H1 (cell line): ENCODE data around the gene CADPS. TPM values are rescaled to one million over a fixed set of nuclear protein-coding genes. Genes with fewer than 3 reads are reported as not detected.

ENCODE experiments used
- CTCF ChIA-PET: fragments of 300-600 bp; sonication (Branson Sonifier 250); formaldehyde crosslinking; loops from one replicate; lab custom pipeline; 2021; ENCODE audit not compliant: partially characterized antibody; lab: Charles Lee
- POLR2A ChIA-PET: fragments of 300-600 bp; sonication (Branson Sonifier 250); formaldehyde crosslinking; loops from one replicate; lab custom pipeline; 2021; ENCODE audit warnings: inconsistent platforms; ENCODE audit not compliant: partially characterized antibody; lab: Charles Lee
- DNase-seq, 2 experiments: peaks; one replicate each; pipeline versions ENCODE4 v3.0.0 to v3.0.0-alpha.2; 2010 to 2022; ENCODE audit warnings: low spot score in 2 of 2, low read depth in 1 of 2, mixed read lengths in 1 of 2
- FAIRE-seq: peaks from 2 replicates; lab custom pipeline; 2011; peaks lifted over from hg19 to GRCh38; lab: Jason Lieb, UNC
- H2AFZ ChIP-seq: 2 replicates; pipeline ENCODE4 v1.8.1; 2012; ENCODE audit warnings: low read length, inconsistent platforms
- H2AK5ac ChIP-seq: 2 replicates; pipeline ENCODE4 v1.6.1; 2013; ENCODE audit warnings: low read depth, low read length
- H2BK120ac ChIP-seq: replicated peaks from 2 replicates; pipeline ENCODE3; 2013; ENCODE audit warnings: low read depth, low read length, inconsistent platforms
- H2BK12ac ChIP-seq: 2 replicates; pipeline ENCODE4 v1.6.1; 2013; ENCODE audit warnings: low read depth, low read length
- H2BK15ac ChIP-seq: 2 replicates; pipeline ENCODE4 v1.6.1; 2013; ENCODE audit warnings: low read length
- H2BK20ac ChIP-seq: 2 replicates; pipeline ENCODE4 v1.6.1; 2013; ENCODE audit warnings: low read length
- H2BK5ac ChIP-seq: 2 replicates; pipeline ENCODE4 v1.6.1; 2013; ENCODE audit warnings: low read depth, low read length
- H3K14ac ChIP-seq: 2 replicates; pipeline ENCODE4 v1.6.1; 2013; ENCODE audit warnings: inconsistent platforms; ENCODE audit not compliant: insufficient read length
- H3K18ac ChIP-seq: 2 replicates; pipeline ENCODE4 v1.6.1; 2013; ENCODE audit warnings: low read length; ENCODE audit errors: extremely low read depth
- H3K23ac ChIP-seq: 2 replicates; pipeline ENCODE4 v1.6.1; 2013; ENCODE audit warnings: inconsistent platforms; ENCODE audit not compliant: insufficient read length
- H3K23me2 ChIP-seq: 2 replicates; pipeline ENCODE4 v1.6.1; 2013; ENCODE audit warnings: low read depth, low read length
- H3K27ac ChIP-seq: 2 replicates; pipeline ENCODE4 v1.6.1; 2011; ENCODE audit warnings: low read depth, low read length, inconsistent platforms
- H3K27me3 ChIP-seq, 4 experiments: replicated peaks in 1 of 4; 1 replicate in 1 of 4; 2 replicates in 3 of 4; pipeline versions ENCODE4 v1.6.1 to v1.8.1; 2011 to 2013; ENCODE audit warnings: low read length in 3 of 4, mild to moderate bottlenecking in 3 of 4, inconsistent platforms in 2 of 4, mixed read lengths in 2 of 4, moderate library complexity in 1 of 4; ENCODE audit not compliant: control insufficient read depth in 3 of 4, insufficient read depth in 3 of 4; ENCODE audit errors: extremely low read depth in 1 of 4
- H3K36me3 ChIP-seq, 4 experiments: 2 replicates each; pipeline versions ENCODE4 v1.6.1 to v1.8.1; 2011 to 2013; ENCODE audit warnings: mild to moderate bottlenecking in 4 of 4, low read length in 3 of 4, moderate library complexity in 2 of 4, control low read depth in 1 of 4, inconsistent platforms in 1 of 4; ENCODE audit not compliant: insufficient read depth in 4 of 4, control insufficient read depth in 2 of 4
- H3K4ac ChIP-seq: replicated peaks from 2 replicates; pipeline ENCODE3; 2013; ENCODE audit warnings: low read length, low read depth, mixed read lengths, inconsistent platforms; ENCODE audit not compliant: insufficient read length
- H3K4me1 ChIP-seq, 4 experiments: replicated peaks in 1 of 4; 1 replicate in 1 of 4; 2 replicates in 3 of 4; pipeline versions ENCODE4 v1.6.1 to v1.8.1; 2011 to 2013; ENCODE audit warnings: low read length in 3 of 4, inconsistent platforms in 2 of 4, mixed read lengths in 1 of 4; ENCODE audit not compliant: insufficient read depth in 4 of 4, control insufficient read depth in 3 of 4
- H3K4me2 ChIP-seq, 2 experiments: 2 replicates each; pipeline versions ENCODE4 v1.6.1 to v1.8.1; 2011 to 2013; ENCODE audit warnings: low read depth in 2 of 2, low read length in 2 of 2, control low read depth in 1 of 2, inconsistent platforms in 1 of 2, mild to moderate bottlenecking in 1 of 2; ENCODE audit not compliant: insufficient read depth in 1 of 2
- H3K4me3 ChIP-seq, 4 experiments: fragments of 200-600, 300-600 bp in 1 of 4; sonication (generic), shearing (Covaris generic), sonication (Bioruptor Twin) in 1 of 4; 2 replicates each; pipeline versions ENCODE4 v1.5.1 to v1.8.1; 2011 to 2016; ENCODE audit warnings: low read length in 4 of 4, low read depth in 3 of 4, control low read depth in 2 of 4, inconsistent platforms in 2 of 4, mild to moderate bottlenecking in 2 of 4, mixed read lengths in 1 of 4, moderate library complexity in 1 of 4; ENCODE audit not compliant: insufficient read depth in 2 of 4; ENCODE audit errors: extremely low read depth in 1 of 4
- H3K56ac ChIP-seq: replicated peaks from 2 replicates; pipeline ENCODE3; 2013; ENCODE audit warnings: low read depth, mild to moderate bottlenecking, mixed read lengths, low read length, inconsistent platforms; ENCODE audit not compliant: insufficient read length
- H3K79me1 ChIP-seq: 2 replicates; pipeline ENCODE4 v1.6.1; 2013; ENCODE audit warnings: low read depth, low read length, control low read depth
- H3K79me2 ChIP-seq, 2 experiments: 2 replicates each; pipeline versions ENCODE4 v1.6.1 to v1.8.1; 2012 to 2013; ENCODE audit warnings: low read length in 2 of 2, mild to moderate bottlenecking in 2 of 2, inconsistent platforms in 1 of 2; ENCODE audit not compliant: insufficient read depth in 2 of 2, control insufficient read depth in 1 of 2
- H3K9ac ChIP-seq, 4 experiments: replicated peaks in 1 of 4; 1 replicate in 1 of 4; 2 replicates in 3 of 4; pipeline versions ENCODE4 v1.6.1 to v1.8.1; 2011 to 2013; ENCODE audit warnings: low read depth in 3 of 4, low read length in 3 of 4, control low read depth in 2 of 4, mild to moderate bottlenecking in 2 of 4, moderate library complexity in 2 of 4, inconsistent platforms in 1 of 4; ENCODE audit errors: extremely low read depth in 1 of 4
- H3K9me3 ChIP-seq, 2 experiments: 2 replicates each; pipeline versions ENCODE4 v1.6.1 to v1.8.1; 2012 to 2013; ENCODE audit warnings: mild to moderate bottlenecking in 2 of 2, moderate library complexity in 2 of 2, control low read depth in 1 of 2, inconsistent platforms in 1 of 2, low read depth in 1 of 2, low read length in 1 of 2, mixed read lengths in 1 of 2; ENCODE audit not compliant: insufficient read depth in 2 of 2
- H4K20me1 ChIP-seq, 2 experiments: replicated peaks in 1 of 2; 2 replicates each; pipeline versions ENCODE3 to v1.8.1; 2011 to 2013; ENCODE audit warnings: inconsistent platforms in 2 of 2, low read length in 2 of 2, mild to moderate bottlenecking in 1 of 2; ENCODE audit not compliant: insufficient read depth in 2 of 2, control insufficient read depth in 1 of 2
- H4K5ac ChIP-seq: 2 replicates; pipeline ENCODE4 v1.6.1; 2013; ENCODE audit warnings: low read length, low read depth, mixed read lengths, inconsistent platforms; ENCODE audit not compliant: insufficient read length
- H4K8ac ChIP-seq: 2 replicates; pipeline ENCODE4 v1.8.0; 2013; ENCODE audit warnings: mild to moderate bottlenecking, moderate library complexity, low read length, inconsistent platforms; ENCODE audit not compliant: insufficient read depth; ENCODE audit errors: extremely low read depth
- H4K91ac ChIP-seq: replicated peaks from 2 replicates; pipeline ENCODE3; 2013; ENCODE audit warnings: low read length, mixed read lengths, inconsistent platforms; ENCODE audit not compliant: insufficient read length
- FOSL1 ChIP-seq: IDR thresholded peaks from 2 replicates; pipeline ENCODE4 v1.6.1; 2011; ENCODE audit warnings: mild to moderate bottlenecking, low read depth, low read length, moderate library complexity; ENCODE audit not compliant: insufficient read depth
- GABPA ChIP-seq: IDR thresholded peaks from 2 replicates; pipeline ENCODE4 v1.6.1; 2011; ENCODE audit warnings: mild to moderate bottlenecking, low read length, moderate library complexity, borderline replicate concordance; ENCODE audit not compliant: insufficient read depth
- PHF8 ChIP-seq: fragments of 200-600 bp; sonication (generic); conservative IDR thresholded peaks from 2 replicates; pipeline ENCODE4 v1.7.1; 2012; ENCODE audit warnings: low read depth, mild to moderate bottlenecking, inconsistent platforms, low read length, moderate library complexity
- POU5F1 ChIP-seq: IDR thresholded peaks from 2 replicates; pipeline ENCODE4 v1.6.1; 2011; ENCODE audit warnings: low read depth, mild to moderate bottlenecking, low read length, moderate library complexity
- RAD21 ChIP-seq, 2 experiments: IDR thresholded peaks in 1 of 2; conservative IDR thresholded peaks in 1 of 2; 2 replicates each; pipeline ENCODE4 v1.6.1; 2011; ENCODE audit warnings: low read depth in 2 of 2, low read length in 2 of 2, improper control_type of control experiment in 1 of 2, inconsistent platforms in 1 of 2, mild to moderate bottlenecking in 1 of 2, moderate library complexity in 1 of 2
- SIRT6 ChIP-seq: IDR thresholded peaks from one replicate; pipeline ENCODE4 v1.7.1; 2012; ENCODE audit warnings: low read length, inconsistent platforms
- SP1 ChIP-seq: IDR thresholded peaks from 2 replicates; pipeline ENCODE4 v1.6.1; 2011; ENCODE audit warnings: low read depth, low read length
- TBP ChIP-seq: IDR thresholded peaks from 2 replicates; pipeline ENCODE4 v1.6.1; 2011; ENCODE audit warnings: low read depth, low read length, improper control_type of control experiment
- WGBS, 2 experiments: shearing (Covaris generic) in 1 of 2; methylation state at CpG; one replicate each; pipeline versions ENCODE4 v1.1.6 to v1.1.7; 2013 to 2015; ENCODE audit warnings: low lambda C conversion rate in 2 of 2, mixed read lengths in 2 of 2, inconsistent platforms in 1 of 2, low coverage in 1 of 2, missing lambda C conversion rate in 1 of 2; ENCODE audit not compliant: insufficient replicate concordance in 2 of 2, insufficient coverage in 1 of 2, insufficient read length in 1 of 2; ENCODE audit errors: extremely low coverage in 1 of 2, missing lambda C conversion rate in 1 of 2; 5-methylcytosine and 5-hydroxymethylcytosine counted together
- polyA plus RNA-seq, 7 experiments: library from polyadenylated mRNA; depleted of rRNA in 3 of 7; stranded (reverse) in 5 of 7; unstranded in 2 of 7; fragments of >200 nt in 5 of 7; fragments of 200-250 nt in 2 of 7; gene quantifications; 1 replicate in 5 of 7; 2 replicates in 1 of 7; 4 replicates in 1 of 7; pipeline versions ENCODE4 v1.2.1 to v1.2.3, GENCODE V29; 2011 to 2013; ENCODE audit warnings: missing spikeins in 2 of 7, mixed read lengths in 2 of 7
- total RNA-seq: library from RNA; stranded (reverse); fragmentation: NEBNext Ultra II Directional; extraction: Animal tissue kit (Norgen Biotek cat#: 25700); gene quantifications from 2 replicates; pipeline ENCODE4 v1.2.1, GENCODE V29; 2021
- TF ChIP-seq, protein P1 (sequence below), 3 experiments: IDR thresholded peaks; 1 replicate in 2 of 3; 2 replicates in 1 of 3; pipeline versions ENCODE4 v1.5.1 to v1.6.1; 2011; ENCODE audit warnings: low read length in 3 of 3, mild to moderate bottlenecking in 3 of 3, inconsistent platforms in 2 of 3, low read depth in 1 of 3, moderate library complexity in 1 of 3; ENCODE audit not compliant: insufficient read depth in 1 of 3; ENCODE audit errors: control extremely low read depth in 1 of 3

CADPS gene
- total and polyA plus RNA-seq, 2 of the 8 experiments (the other 6 are each of a cell fraction or from before 2014, with no cell fraction given), result 7.1 to 10.2 TPM

DNA sequence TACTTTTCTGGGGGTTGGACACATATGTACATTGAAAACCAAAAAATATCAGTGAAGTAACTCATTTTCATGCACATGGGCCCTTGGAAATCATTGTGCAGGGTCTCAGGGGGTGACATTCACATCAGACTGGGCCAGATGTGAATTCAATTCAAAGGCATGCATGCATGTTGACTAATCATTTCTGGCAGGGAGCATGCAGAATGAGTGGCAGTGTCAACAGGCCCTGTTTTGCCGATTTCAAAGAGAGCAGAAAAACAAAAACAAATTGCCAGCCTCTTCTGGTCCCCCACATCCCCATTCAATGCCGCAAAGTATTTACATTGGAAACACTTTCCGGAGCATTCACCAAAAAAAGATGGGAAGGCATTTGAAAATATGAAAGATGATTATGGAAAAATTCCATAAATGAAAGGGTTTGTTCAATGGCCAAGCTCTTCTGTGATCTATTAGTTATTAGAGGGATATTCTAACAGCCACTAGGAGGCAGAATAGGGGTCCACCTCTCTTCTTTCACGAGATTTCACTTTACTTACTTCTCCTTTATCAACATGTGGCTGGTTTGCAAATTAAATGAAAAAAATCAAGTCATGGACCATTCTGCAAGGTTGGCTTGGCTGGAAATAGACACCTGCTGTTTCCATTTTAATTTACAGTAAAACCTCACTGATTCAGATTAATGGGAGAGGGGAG is 382.0 kb downstream of the CADPS start:
- H3K4me3 ChIP-seq, result no peak overlapping the region
- ChIA-PET POLR2A (no interaction called here), CTCF (interaction anchor here (0.9 to 4.0 kb wide), 9 partner anchors 11 to 158 kb away, joined by 3 to 39 read pairs (median 4); no protein-coding TSS in a partner anchor)
- H3K56ac ChIP-seq, result no peak overlapping the region
- H4K20me1 ChIP-seq, result no peaks in the 10 kb centered on the region
- no peak for FAIRE-seq
- H2BK120ac ChIP-seq, result no peak overlapping the region
- no peak overlapping the region for H3K14ac ChIP-seq
- no peak overlapping the region for H2BK12ac ChIP-seq
- H3K27ac ChIP-seq, result no peak overlapping the region
- H4K5ac ChIP-seq, result no peak overlapping the region
- DNase-seq, result no peak
- H3K23ac ChIP-seq, result no peak overlapping the region
- H3K79me1 ChIP-seq, result no peaks in the 10 kb centered on the region
- no peaks in the 10 kb centered on the region for H3K4me1 ChIP-seq
- no peak overlapping the region for H2AFZ ChIP-seq
- no peak overlapping the region for H4K8ac ChIP-seq
- H3K9me3 ChIP-seq, result no peaks in the 10 kb centered on the region
- H2BK15ac ChIP-seq, result no peak overlapping the region
- H2BK20ac ChIP-seq, result no peak overlapping the region
- no peak overlapping the region for H3K4ac ChIP-seq
- no peak overlapping the region for H2AK5ac ChIP-seq
- WGBS, 2 experiments, result 79% methylated on average over 4 of the region's 4 CpGs; no CpG with 5 or more reads in 1 of the 2 experiments
- H3K36me3 ChIP-seq, result no peaks in the 10 kb centered on the region
- H3K79me2 ChIP-seq, result no peaks in the 10 kb centered on the region
- no peak overlapping the region for H4K91ac ChIP-seq
- H3K4me2 ChIP-seq, result no peak overlapping the region
- H3K18ac ChIP-seq, result no peak overlapping the region
- H3K27me3 ChIP-seq, result no peaks in the 10 kb centered on the region
- H2BK5ac ChIP-seq, result no peak overlapping the region
- H3K23me2 ChIP-seq, result no peaks in the 10 kb centered on the region; the same call in 1 of the 2 replicates
- no peak overlapping the region for H3K9ac ChIP-seq
- TF ChIP-seq GABPA (no peak), TBP (no peak), SP1 (no peak), SIRT6 (no peak), RAD21 (IDR thresholded peaks at IDR 0.05 in 1 of 2, conservative IDR thresholded peaks at IDR 0.05 in 1 of 2; ENCODE audit: low read depth in 2 of 2, low read length in 2 of 2) (peak; percentile 37 to 51), PHF8 (no peak), POU5F1 (no peak), FOSL1 (no peak)
- TF ChIP-seq, protein P1, sequence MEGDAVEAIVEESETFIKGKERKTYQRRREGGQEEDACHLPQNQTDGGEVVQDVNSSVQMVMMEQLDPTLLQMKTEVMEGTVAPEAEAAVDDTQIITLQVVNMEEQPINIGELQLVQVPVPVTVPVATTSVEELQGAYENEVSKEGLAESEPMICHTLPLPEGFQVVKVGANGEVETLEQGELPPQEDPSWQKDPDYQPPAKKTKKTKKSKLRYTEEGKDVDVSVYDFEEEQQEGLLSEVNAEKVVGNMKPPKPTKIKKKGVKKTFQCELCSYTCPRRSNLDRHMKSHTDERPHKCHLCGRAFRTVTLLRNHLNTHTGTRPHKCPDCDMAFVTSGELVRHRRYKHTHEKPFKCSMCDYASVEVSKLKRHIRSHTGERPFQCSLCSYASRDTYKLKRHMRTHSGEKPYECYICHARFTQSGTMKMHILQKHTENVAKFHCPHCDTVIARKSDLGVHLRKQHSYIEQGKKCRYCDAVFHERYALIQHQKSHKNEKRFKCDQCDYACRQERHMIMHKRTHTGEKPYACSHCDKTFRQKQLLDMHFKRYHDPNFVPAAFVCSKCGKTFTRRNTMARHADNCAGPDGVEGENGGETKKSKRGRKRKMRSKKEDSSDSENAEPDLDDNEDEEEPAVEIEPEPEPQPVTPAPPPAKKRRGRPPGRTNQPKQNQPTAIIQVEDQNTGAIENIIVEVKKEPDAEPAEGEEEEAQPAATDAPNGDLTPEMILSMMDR (IDR thresholded peaks at IDR 0.05; ENCODE audit: control extremely low read depth in 1 of 3, insufficient read depth in 1 of 3, low read depth in 1 of 3, low read length in 3 of 3), result peak in 2 of 3 experiments; percentile 30 to 62; a peak in 2 of 4 replicates
